Memory B cell (primary cell): ENCODE results near the gene TMEM60.
"Not testable (repeated sequence)": the region's sequence is repeated elsewhere in the genome, so short reads cannot be mapped to it uniquely, and the experiment has no call there.

Experiments
- ATAC-seq: fragments of 150-1000 bp; cut with Tn5 transposase; 2 replicates; pipeline ENCODE4 v1.10.0; 2021; ENCODE audit warnings: low read depth, mild to moderate bottlenecking, moderate library complexity
- DNase-seq, 2 donors: peaks; one replicate each; pipeline ENCODE4 v3.0.0; 2022; ENCODE audit warnings: low spot score in 2 of 2
- H3K27ac Mint-ChIP-seq: one replicate; pipeline ENCODE4 v1.8.0; 2022; ENCODE audit warnings: mild to moderate bottlenecking, moderate library complexity, mixed read lengths
- H3K27me3 Mint-ChIP-seq: one replicate; pipeline ENCODE4 v1.8.0; 2022; ENCODE audit warnings: mixed read lengths
- H3K36me3 Mint-ChIP-seq: one replicate; pipeline ENCODE4 v1.8.0; 2022; ENCODE audit warnings: mild to moderate bottlenecking, mixed read lengths
- H3K4me1 Mint-ChIP-seq: one replicate; pipeline ENCODE4 v1.8.0; 2022; ENCODE audit warnings: mixed read lengths
- H3K4me3 Mint-ChIP-seq: one replicate; pipeline ENCODE4 v1.8.0; 2022; ENCODE audit warnings: mild to moderate bottlenecking, moderate library complexity, mixed read lengths
- H3K9me3 Mint-ChIP-seq: one replicate; pipeline ENCODE4 v1.8.0; 2022; ENCODE audit warnings: mixed read lengths

Gene TMEM60

GRCh38 chr7:77799078-77799964 lies 1.1 kb upstream of the TMEM60 start:
- Mint-ChIP-seq H3K27me3 (no peaks in the 10 kb centered on the region), H3K9me3 (no peaks in the 10 kb centered on the region), H3K4me1 (peaks cover 49% of the 10 kb centered on the region), H3K27ac (peak overlapping the region; percentile 77), H3K4me3 (peak overlapping the region; percentile 89), H3K36me3 (peaks cover 5% of the 10 kb centered on the region)
- DNase-seq (peak; percentile 14 to 44), ATAC-seq (no peak)

GRCh38 chr7:77797734-77798393 lies 370 bp downstream of the TMEM60 start:
- H3K27ac Mint-ChIP-seq: peak overlapping the region; percentile 77
- ATAC-seq: peak; percentile 19
- H3K4me1 Mint-ChIP-seq: peaks cover 43% of the 10 kb centered on the region
- no peaks in the 10 kb centered on the region for H3K9me3 Mint-ChIP-seq
- no peak for DNase-seq
- H3K36me3 Mint-ChIP-seq: peaks cover 13% of the 10 kb centered on the region
- H3K27me3 Mint-ChIP-seq: no peaks in the 10 kb centered on the region
- peak overlapping the region; percentile 89 for H3K4me3 Mint-ChIP-seq

GRCh38 chr7:77796960-77797359 lies 1.3 kb downstream of the TMEM60 start:
- Mint-ChIP-seq H3K9me3 (no peaks in the 10 kb centered on the region), H3K4me1 (peaks cover 36% of the 10 kb centered on the region), H3K27ac (peak overlapping the region; percentile 77), H3K27me3 (no peaks in the 10 kb centered on the region), H3K4me3 (peak overlapping the region; percentile 89), H3K36me3 (peaks cover 13% of the 10 kb centered on the region)
- ATAC-seq: no peak
- DNase-seq: no peak

GRCh38 chr7:77796109-77796508 lies 2.1 kb downstream of the TMEM60 start:
- H3K9me3 Mint-ChIP-seq: no peaks in the 10 kb centered on the region
- ATAC-seq: no peak
- H3K27ac Mint-ChIP-seq: peak overlapping the region; percentile 77
- DNase-seq: no peak
- H3K36me3 Mint-ChIP-seq: peaks cover 15% of the 10 kb centered on the region
- H3K27me3 Mint-ChIP-seq: no peaks in the 10 kb centered on the region
- H3K4me1 Mint-ChIP-seq: peaks cover 33% of the 10 kb centered on the region
- H3K4me3 Mint-ChIP-seq: peak overlapping the region; percentile 89

- peaks cover 24% of the 10 kb centered on the region for H3K4me1 Mint-ChIP-seq
- DNase-seq (no peak), ATAC-seq (no peak)
- no peaks in the 10 kb centered on the region for H3K27me3 Mint-ChIP-seq
- no peaks in the 10 kb centered on the region for H3K9me3 Mint-ChIP-seq
- H3K27ac Mint-ChIP-seq: peak overlapping the region; percentile 26
- H3K36me3 Mint-ChIP-seq: peaks cover 15% of the 10 kb centered on the region
- no peak overlapping the region for H3K4me3 Mint-ChIP-seq
Observed at GRCh38 chr7:77794000-77794399, 4.2 kb downstream of the TMEM60 start.

- no peak for ATAC-seq
- H3K4me3 Mint-ChIP-seq: no peak overlapping the region
- H3K27me3 Mint-ChIP-seq: no peaks in the 10 kb centered on the region
- DNase-seq: no peak
- peaks cover 19% of the 10 kb centered on the region for H3K4me1 Mint-ChIP-seq
- H3K36me3 Mint-ChIP-seq: peaks cover 15% of the 10 kb centered on the region
- no peaks in the 10 kb centered on the region for H3K9me3 Mint-ChIP-seq
- peak overlapping the region; percentile 35 for H3K27ac Mint-ChIP-seq
Observed at GRCh38 chr7:77791956-77792355, 6.3 kb downstream of the TMEM60 start.

GRCh38 chr7:77791336-77791735 lies 6.9 kb downstream of the TMEM60 start:
- Mint-ChIP-seq H3K27me3 (no peaks in the 10 kb centered on the region), H3K4me3 (no peak overlapping the region), H3K27ac (no peak overlapping the region), H3K9me3 (no peaks in the 10 kb centered on the region), H3K4me1 (peaks cover 16% of the 10 kb centered on the region), H3K36me3 (peaks cover 15% of the 10 kb centered on the region)
- DNase-seq (no peak), ATAC-seq (no peak)

- Mint-ChIP-seq H3K27ac (no peak overlapping the region), H3K4me3 (no peak overlapping the region), H3K9me3 (no peaks in the 10 kb centered on the region), H3K36me3 (peaks cover 9% of the 10 kb centered on the region), H3K27me3 (no peaks in the 10 kb centered on the region), H3K4me1 (peaks cover 6% of the 10 kb centered on the region)
- DNase-seq (no peak), ATAC-seq (no peak)
Observed at GRCh38 chr7:77788327-77788902, 9.8 kb downstream of the TMEM60 start.

GRCh38 chr7:77786741-77787140 lies 11.5 kb downstream of the TMEM60 start:
- DNase-seq: no peak
- peaks cover 12% of the 10 kb centered on the region for H3K36me3 Mint-ChIP-seq
- no peaks in the 10 kb centered on the region for H3K27me3 Mint-ChIP-seq
- H3K9me3 Mint-ChIP-seq: no peaks in the 10 kb centered on the region
- H3K27ac Mint-ChIP-seq: no peak overlapping the region
- no peak overlapping the region for H3K4me3 Mint-ChIP-seq
- no peak for ATAC-seq
- H3K4me1 Mint-ChIP-seq: peaks cover 6% of the 10 kb centered on the region

GRCh38 chr7:77786018-77786417 lies 12.2 kb downstream of the TMEM60 start:
- no peaks in the 10 kb centered on the region for H3K9me3 Mint-ChIP-seq
- ATAC-seq (no peak), DNase-seq (no peak)
- peaks cover 11% of the 10 kb centered on the region for H3K36me3 Mint-ChIP-seq
- H3K27me3 Mint-ChIP-seq: no peaks in the 10 kb centered on the region
- peaks cover 6% of the 10 kb centered on the region for H3K4me1 Mint-ChIP-seq
- no peak overlapping the region for H3K4me3 Mint-ChIP-seq
- H3K27ac Mint-ChIP-seq: peak overlapping the region; percentile 28

GRCh38 chr7:77784426-77784825 lies 13.8 kb downstream of the TMEM60 start:
- H3K27me3 Mint-ChIP-seq, ATAC-seq, H3K9me3 Mint-ChIP-seq, DNase-seq, H3K4me3 Mint-ChIP-seq, H3K4me1 Mint-ChIP-seq: not testable (repeated sequence)
- Mint-ChIP-seq H3K27ac (peak overlapping the region; percentile 31), H3K36me3 (peaks cover 14% of the 10 kb centered on the region)

- peaks cover 3% of the 10 kb centered on the region for H3K4me1 Mint-ChIP-seq
Observed at GRCh38 chr7:77783545-77783944, 14.7 kb downstream of the TMEM60 start.

GRCh38 chr7:77783111-77783510 lies 15.1 kb downstream of the TMEM60 start:
- Mint-ChIP-seq H3K36me3 (peaks cover 18% of the 10 kb centered on the region), H3K27ac (no peak overlapping the region), H3K4me3 (no peak overlapping the region), H3K27me3 (no peaks in the 10 kb centered on the region), H3K9me3 (no peaks in the 10 kb centered on the region), H3K4me1 (peaks cover 3% of the 10 kb centered on the region)
- DNase-seq: no peak
- no peak for ATAC-seq

More at GRCh38 chr7:77783545-77783944, 14.7 kb downstream of the TMEM60 start:
- Mint-ChIP-seq H3K27me3 (no peaks in the 10 kb centered on the region), H3K4me3 (no peak overlapping the region), H3K9me3 (no peaks in the 10 kb centered on the region), H3K27ac (no peak overlapping the region), H3K36me3 (peaks cover 18% of the 10 kb centered on the region)
- no peak for ATAC-seq
- DNase-seq: no peak

GRCh38 chr7:77782383-77782782 lies 15.9 kb downstream of the TMEM60 start:
- Mint-ChIP-seq H3K27ac (no peak overlapping the region), H3K36me3 (peaks cover 18% of the 10 kb centered on the region), H3K27me3 (no peaks in the 10 kb centered on the region), H3K9me3 (no peaks in the 10 kb centered on the region), H3K4me1 (peaks cover 3% of the 10 kb centered on the region), H3K4me3 (no peak overlapping the region)
- no peak for ATAC-seq
- DNase-seq: no peak
